ENCODE results near the gene MORN1. TPM values are rescaled to one million over a fixed set of nuclear protein-coding genes. Genes with fewer than 3 reads are reported as not detected.

The MORN1 gene
- polyA plus RNA-seq, 1 donor (not counting 4 experiments of a cell fraction or from before 2014, with no cell fraction given) = 2.1 TPM

- Histone ChIP-seq H3K4me3 (ENCODE audit: control insufficient read depth in 2 of 3, extremely low read depth in 1 of 3, insufficient read depth in 2 of 3, low read depth in 1 of 3, low read length in 3 of 3) (no peak overlapping the region), H3K9me1 (ENCODE audit: control insufficient read depth, extremely low read depth, insufficient read depth, low read length) (peaks cover 4% of the 10 kb centered on the region), H3K4me2 (ENCODE audit: control insufficient read depth, extremely low read depth, insufficient read depth, low read depth, low read length) (no peak overlapping the region), H4K20me1 (ENCODE audit: control insufficient read depth, extremely low read depth, insufficient read depth, low read length) (no peaks in the 10 kb centered on the region), H2AFZ (ENCODE audit: control insufficient read depth, low read length) (no peak overlapping the region), H3K9me3 (ENCODE audit: control insufficient read depth, low read depth, low read length) (no peaks in the 10 kb centered on the region), H3K9ac (ENCODE audit: control insufficient read depth, extremely low read depth, insufficient read depth, low read length) (no peak overlapping the region), H3K79me2 (ENCODE audit: control insufficient read depth, insufficient read depth, low read length) (peaks cover 21% of the 10 kb centered on the region), H3K27me3 (ENCODE audit: control insufficient read depth, extremely low read depth, insufficient read depth, low read length) (no peaks in the 10 kb centered on the region), H3K27ac (ENCODE audit: control insufficient read depth, insufficient read depth, low read length) (no peak overlapping the region), H3K4me1 (ENCODE audit: control insufficient read depth, extremely low read depth, insufficient read depth, low read length) (peaks cover 17% of the 10 kb centered on the region), H3K36me3 (ENCODE audit: control insufficient read depth in 2 of 2, extremely low read depth in 1 of 2, insufficient read depth in 2 of 2, low read length in 2 of 2) (peaks cover 2 to 13% of the 10 kb centered on the region in 2 experiments)
- no peak for FAIRE-seq
- DNase-seq (ENCODE audit: low read depth, low spot score) = no peak
- TF ChIP-seq EZH2 (IDR thresholded peaks at IDR 0.05; ENCODE audit: low read length) (no peak), CTCF (optimal IDR thresholded peaks at IDR 0.05 in 1 of 3, IDR thresholded peaks at IDR 0.05 in 1 of 3, conservative IDR thresholded peaks at IDR 0.05 in 1 of 3; ENCODE audit: extremely low read depth in 1 of 3, insufficient read depth in 2 of 3, low read length in 3 of 3) (no peak)
- dilution Hi-C loops (cut with MboI; ENCODE audit: extremely low pct_ligation_motif_present, low sequenced_read_pairs) = no loop called here
Observed at GRCh38 chr1:2388004-2388913, 3.1 kb downstream of the MORN1 start.

- Histone ChIP-seq H2AFZ (ENCODE audit: control insufficient read depth, low read length) (no peak overlapping the region), H4K20me1 (ENCODE audit: control insufficient read depth, extremely low read depth, insufficient read depth, low read length) (no peaks in the 10 kb centered on the region), H3K36me3 (ENCODE audit: control insufficient read depth in 2 of 2, extremely low read depth in 1 of 2, insufficient read depth in 2 of 2, low read length in 2 of 2) (peaks cover 1 to 7% of the 10 kb centered on the region in 2 experiments), H3K9me1 (ENCODE audit: control insufficient read depth, extremely low read depth, insufficient read depth, low read length) (peaks cover 4% of the 10 kb centered on the region), H3K79me2 (ENCODE audit: control insufficient read depth, insufficient read depth, low read length) (peaks cover 9% of the 10 kb centered on the region), H3K4me2 (ENCODE audit: control insufficient read depth, extremely low read depth, insufficient read depth, low read depth, low read length) (no peak overlapping the region), H3K4me3 (ENCODE audit: control insufficient read depth in 2 of 3, extremely low read depth in 1 of 3, insufficient read depth in 2 of 3, low read depth in 1 of 3, low read length in 3 of 3) (no peak overlapping the region), H3K4me1 (ENCODE audit: control insufficient read depth, extremely low read depth, insufficient read depth, low read length) (peaks cover 10% of the 10 kb centered on the region), H3K9ac (ENCODE audit: control insufficient read depth, extremely low read depth, insufficient read depth, low read length) (no peak overlapping the region), H3K27me3 (ENCODE audit: control insufficient read depth, extremely low read depth, insufficient read depth, low read length) (no peaks in the 10 kb centered on the region), H3K9me3 (ENCODE audit: control insufficient read depth, low read depth, low read length) (no peaks in the 10 kb centered on the region), H3K27ac (ENCODE audit: control insufficient read depth, insufficient read depth, low read length) (no peak overlapping the region)
- no peak for DNase-seq (ENCODE audit: low read depth, low spot score)
- dilution Hi-C loops (cut with MboI; ENCODE audit: extremely low pct_ligation_motif_present, low sequenced_read_pairs) = no loop called here
- TF ChIP-seq CTCF (optimal IDR thresholded peaks at IDR 0.05 in 1 of 3, IDR thresholded peaks at IDR 0.05 in 1 of 3, conservative IDR thresholded peaks at IDR 0.05 in 1 of 3; ENCODE audit: extremely low read depth in 1 of 3, insufficient read depth in 2 of 3, low read length in 3 of 3) (no peak), EZH2 (IDR thresholded peaks at IDR 0.05; ENCODE audit: low read length) (no peak)
- no peak for FAIRE-seq
Observed at GRCh38 chr1:2386636-2387611, 4.4 kb downstream of the MORN1 start.
